Measurements from ENCODE around the gene UGT3A1.

Gene UGT3A1

DNA sequence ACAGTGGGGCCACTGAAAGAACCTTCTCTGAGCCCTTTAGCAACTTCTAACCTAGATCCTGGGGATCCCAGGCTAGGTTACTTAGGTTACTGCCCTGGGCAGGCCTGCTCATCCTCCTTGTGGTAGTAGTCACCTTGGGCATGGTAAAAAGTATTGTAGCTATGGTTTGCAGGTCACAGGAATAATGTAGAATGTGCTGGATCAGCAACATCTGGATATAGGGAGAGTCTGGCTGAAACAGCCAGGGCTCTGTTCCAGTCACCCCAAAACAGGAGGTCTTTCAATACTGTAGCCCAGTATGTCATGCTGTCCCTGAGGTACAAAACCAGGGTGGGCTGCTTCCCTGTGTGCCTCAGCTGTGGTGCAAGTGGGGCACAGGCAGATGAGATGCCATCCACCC is 41.9 kb upstream of the UGT3A1 start:
- Histone ChIP-seq H4K20me1 (ENCODE audit: insufficient read depth, low read length) (no peaks in the 10 kb centered on the region), H3K27me3 (ENCODE audit: insufficient read depth, low read length) (no peaks in the 10 kb centered on the region), H3K9me2 (ENCODE audit: low read depth, low read length) (no peaks in the 10 kb centered on the region), H3K4me1 (ENCODE audit: insufficient read depth, low read length, severe bottlenecking) (no peaks in the 10 kb centered on the region), H3K9me3 (ENCODE audit: low read length) (no peaks in the 10 kb centered on the region), H3K79me2 (ENCODE audit: insufficient read depth, low read length) (no peaks in the 10 kb centered on the region), H3K27ac (ENCODE audit: low read depth, low read length, poor library complexity, severe bottlenecking) (no peak overlapping the region), H3K9ac (ENCODE audit: low read length) (no peak overlapping the region), H2AFZ (ENCODE audit: low read length) (no peak overlapping the region), H3K36me3 (ENCODE audit: insufficient read depth, low read length) (no peaks in the 10 kb centered on the region), H3K4me2 (ENCODE audit: low read length) (no peak overlapping the region), H3K4me3 (ENCODE audit: low read depth, low read length, poor library complexity, severe bottlenecking) (no peak overlapping the region), H3F3A (ENCODE audit: insufficient read depth, low read length) (no peaks in the 10 kb centered on the region)
- TF ChIP-seq, protein P1, sequence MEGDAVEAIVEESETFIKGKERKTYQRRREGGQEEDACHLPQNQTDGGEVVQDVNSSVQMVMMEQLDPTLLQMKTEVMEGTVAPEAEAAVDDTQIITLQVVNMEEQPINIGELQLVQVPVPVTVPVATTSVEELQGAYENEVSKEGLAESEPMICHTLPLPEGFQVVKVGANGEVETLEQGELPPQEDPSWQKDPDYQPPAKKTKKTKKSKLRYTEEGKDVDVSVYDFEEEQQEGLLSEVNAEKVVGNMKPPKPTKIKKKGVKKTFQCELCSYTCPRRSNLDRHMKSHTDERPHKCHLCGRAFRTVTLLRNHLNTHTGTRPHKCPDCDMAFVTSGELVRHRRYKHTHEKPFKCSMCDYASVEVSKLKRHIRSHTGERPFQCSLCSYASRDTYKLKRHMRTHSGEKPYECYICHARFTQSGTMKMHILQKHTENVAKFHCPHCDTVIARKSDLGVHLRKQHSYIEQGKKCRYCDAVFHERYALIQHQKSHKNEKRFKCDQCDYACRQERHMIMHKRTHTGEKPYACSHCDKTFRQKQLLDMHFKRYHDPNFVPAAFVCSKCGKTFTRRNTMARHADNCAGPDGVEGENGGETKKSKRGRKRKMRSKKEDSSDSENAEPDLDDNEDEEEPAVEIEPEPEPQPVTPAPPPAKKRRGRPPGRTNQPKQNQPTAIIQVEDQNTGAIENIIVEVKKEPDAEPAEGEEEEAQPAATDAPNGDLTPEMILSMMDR (IDR thresholded peaks at IDR 0.05; ENCODE audit: low read length), result no peak
- no peak for TF ChIP-seq EZH2 (IDR thresholded peaks at IDR 0.05; ENCODE audit: borderline replicate concordance, low read length)

DNA sequence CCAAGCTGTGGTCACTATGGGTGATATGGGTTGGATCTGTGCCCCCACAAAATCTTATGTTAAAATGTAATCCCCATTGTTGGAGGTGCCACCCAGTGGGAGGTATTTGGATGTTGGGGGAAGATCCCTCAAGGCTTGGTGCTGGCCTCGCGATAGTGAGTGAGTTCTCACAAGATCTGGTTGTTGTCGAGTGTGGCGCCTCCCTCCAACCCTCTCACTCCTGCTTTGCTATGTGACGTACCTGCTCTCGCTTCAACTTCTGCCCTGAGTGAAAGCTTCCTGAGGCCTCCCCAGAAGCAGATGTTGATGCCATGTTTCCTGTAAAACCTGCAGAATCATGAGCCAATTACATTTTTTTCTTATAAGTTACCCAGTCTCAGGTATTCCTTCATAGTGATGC is 40.0 kb upstream of the UGT3A1 start:
- Histone ChIP-seq H3K9me3 (ENCODE audit: low read length) (no peaks in the 10 kb centered on the region), H3K9ac (ENCODE audit: low read length) (no peak overlapping the region), H3K27ac (ENCODE audit: low read depth, low read length, poor library complexity, severe bottlenecking) (no peak overlapping the region), H3K4me2 (ENCODE audit: low read length) (no peak overlapping the region), H3K4me1 (ENCODE audit: insufficient read depth, low read length, severe bottlenecking) (no peaks in the 10 kb centered on the region), H3K9me2 (ENCODE audit: low read depth, low read length) (no peaks in the 10 kb centered on the region), H3F3A (ENCODE audit: insufficient read depth, low read length) (no peaks in the 10 kb centered on the region), H4K20me1 (ENCODE audit: insufficient read depth, low read length) (no peaks in the 10 kb centered on the region), H3K27me3 (ENCODE audit: insufficient read depth, low read length) (no peaks in the 10 kb centered on the region), H3K79me2 (ENCODE audit: insufficient read depth, low read length) (no peaks in the 10 kb centered on the region), H2AFZ (ENCODE audit: low read length) (no peak overlapping the region), H3K36me3 (ENCODE audit: insufficient read depth, low read length) (no peaks in the 10 kb centered on the region), H3K4me3 (ENCODE audit: low read depth, low read length, poor library complexity, severe bottlenecking) (no peak overlapping the region)
- TF ChIP-seq, protein P1 (IDR thresholded peaks at IDR 0.05; ENCODE audit: low read length), result no peak
- no peak for TF ChIP-seq EZH2 (IDR thresholded peaks at IDR 0.05; ENCODE audit: borderline replicate concordance, low read length)

DNA sequence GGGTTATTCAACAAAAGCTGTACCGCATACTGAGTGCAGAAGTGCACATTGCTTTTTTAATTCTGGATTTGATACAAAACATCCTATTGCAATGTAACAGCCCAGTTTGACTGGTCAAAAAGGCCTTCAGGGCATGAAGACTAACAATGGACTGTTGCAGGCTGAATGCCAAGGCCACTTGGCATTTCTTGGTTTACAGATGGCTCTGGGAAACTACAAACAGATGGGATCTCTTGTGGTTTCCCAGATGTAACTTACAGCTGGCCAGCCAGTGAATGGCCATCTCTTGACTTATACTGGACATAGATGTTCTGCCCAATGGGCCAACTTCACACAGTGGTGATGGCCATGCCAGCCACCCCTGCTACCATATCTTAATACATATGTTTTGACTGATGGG is 38.7 kb upstream of the UGT3A1 start:
- no peak overlapping the region for H2AFZ ChIP-seq (ENCODE audit: low read length)
- TF ChIP-seq, protein P1 (IDR thresholded peaks at IDR 0.05; ENCODE audit: low read length), result no peak
- no peak for TF ChIP-seq EZH2 (IDR thresholded peaks at IDR 0.05; ENCODE audit: borderline replicate concordance, low read length)
- no peaks in the 10 kb centered on the region for H3K27me3 ChIP-seq (ENCODE audit: insufficient read depth, low read length)
- H3K4me3 ChIP-seq (ENCODE audit: low read depth, low read length, poor library complexity, severe bottlenecking), result no peak overlapping the region
- no peaks in the 10 kb centered on the region for H3F3A ChIP-seq (ENCODE audit: insufficient read depth, low read length)
- H3K4me2 ChIP-seq (ENCODE audit: low read length), result no peak overlapping the region
- no peak overlapping the region for H3K27ac ChIP-seq (ENCODE audit: low read depth, low read length, poor library complexity, severe bottlenecking)
- no peaks in the 10 kb centered on the region for H4K20me1 ChIP-seq (ENCODE audit: insufficient read depth, low read length)
- no peaks in the 10 kb centered on the region for H3K4me1 ChIP-seq (ENCODE audit: insufficient read depth, low read length, severe bottlenecking)
- H3K9ac ChIP-seq (ENCODE audit: low read length), result no peak overlapping the region
- no peaks in the 10 kb centered on the region for H3K79me2 ChIP-seq (ENCODE audit: insufficient read depth, low read length)
- H3K9me3 ChIP-seq (ENCODE audit: low read length), result no peaks in the 10 kb centered on the region
- no peaks in the 10 kb centered on the region for H3K9me2 ChIP-seq (ENCODE audit: low read depth, low read length)
- no peaks in the 10 kb centered on the region for H3K36me3 ChIP-seq (ENCODE audit: insufficient read depth, low read length)
